GM23338 (cell line): ENCODE results near the gene GRIK4. TPM values are rescaled to one million over a fixed set of nuclear protein-coding genes. Genes with fewer than 3 reads are reported as not detected.

Experiments
- ATAC-seq: fragments of 200-7000 bp; cut with Tn5 transposase; 3 replicates; pipeline ENCODE4 v1.9.1; 2020
- DNase-seq: peaks from one replicate; pipeline ENCODE4 v3.0.0-alpha.2; 2015; ENCODE audit warnings: low spot score
- H2AFZ ChIP-seq: fragments of 200-600 bp; sonication (generic); 2 replicates; pipeline ENCODE4 v1.8.0; 2016; ENCODE audit warnings: antibody characterized with exemption, mild to moderate bottlenecking, moderate library complexity
- H3F3A ChIP-seq: fragments of 200-600 bp; sonication (generic); replicated peaks from 2 replicates; pipeline ENCODE4 v1.8.0; 2017; ENCODE audit warnings: antibody characterized with exemption, mixed run types, low read depth
- H3K27ac ChIP-seq: fragments of 200-600 bp; sonication (generic); 2 replicates; pipeline ENCODE4 v1.6.1; 2016; ENCODE audit warnings: low read depth
- H3K27me3 ChIP-seq: fragments of 200-600 bp; sonication (generic); 2 replicates; pipeline ENCODE4 v1.8.0; 2016; ENCODE audit warnings: mild to moderate bottlenecking, mixed run types, moderate library complexity; ENCODE audit not compliant: insufficient read depth
- H3K36me3 ChIP-seq: fragments of 200-600 bp; sonication (generic); 2 replicates; pipeline ENCODE4 v1.8.0; 2016; ENCODE audit warnings: mild to moderate bottlenecking; ENCODE audit not compliant: insufficient read depth
- H3K4me1 ChIP-seq: fragments of 200-600 bp; sonication (generic); 2 replicates; pipeline ENCODE4 v1.8.0; 2016; ENCODE audit warnings: mild to moderate bottlenecking, moderate library complexity; ENCODE audit not compliant: insufficient read depth
- H3K4me2 ChIP-seq: fragments of 200-600 bp; sonication (generic); 2 replicates; pipeline ENCODE4 v1.7.1; 2017; ENCODE audit warnings: mixed run types
- H3K4me3 ChIP-seq: fragments of 200-600 bp; sonication (generic); 2 replicates; pipeline ENCODE4 v1.6.1; 2016; ENCODE audit warnings: mixed run types
- H3K79me2 ChIP-seq: fragments of 200-600 bp; sonication (generic); replicated peaks from 2 replicates; pipeline ENCODE4 v1.8.0; 2017; ENCODE audit warnings: mild to moderate bottlenecking; ENCODE audit not compliant: insufficient read depth
- H3K9me2 ChIP-seq: fragments of 200-600 bp; sonication (generic); 2 replicates; pipeline ENCODE4 v1.8.0; 2017; ENCODE audit not compliant: insufficient read depth
- H4K20me1 ChIP-seq: fragments of 200-600 bp; sonication (generic); replicated peaks from 2 replicates; pipeline ENCODE4 v1.8.0; 2017; ENCODE audit warnings: mild to moderate bottlenecking; ENCODE audit not compliant: insufficient read depth
- H3K27ac Mint-ChIP-seq: 2 replicates; pipeline ENCODE4 v1.8.0; 2020; ENCODE audit warnings: inconsistent platforms, mild to moderate bottlenecking, moderate library complexity, mixed read lengths
- H3K27me3 Mint-ChIP-seq: 3 replicates; pipeline ENCODE4 v1.8.0; 2022; ENCODE audit warnings: low read depth, mild to moderate bottlenecking, moderate library complexity, mixed read lengths, inconsistent platforms; ENCODE audit not compliant: insufficient read depth, poor library complexity
- H3K36me3 Mint-ChIP-seq: 3 replicates; pipeline ENCODE4 v1.8.0; 2021; ENCODE audit warnings: low read depth, mild to moderate bottlenecking, inconsistent platforms, moderate library complexity, mixed read lengths
- H3K4me1 Mint-ChIP-seq: 3 replicates; pipeline ENCODE4 v1.8.0; 2020; ENCODE audit warnings: mild to moderate bottlenecking, inconsistent platforms, mixed read lengths
- H3K4me3 Mint-ChIP-seq: 3 replicates; pipeline ENCODE4 v1.8.0; 2021; ENCODE audit warnings: moderate library complexity, mild to moderate bottlenecking, inconsistent platforms, mixed read lengths
- H3K9me3 Mint-ChIP-seq: 3 replicates; pipeline ENCODE4 v1.8.0; 2020; ENCODE audit warnings: moderate library complexity, mild to moderate bottlenecking, inconsistent platforms, mixed read lengths
- CREB1 ChIP-seq: fragments of 250-450 bp; sonication (Bioruptor Pico); IDR thresholded peaks from 2 replicates; pipeline ENCODE4 v1.5.0; 2020; ENCODE audit warnings: low read depth, mild to moderate bottlenecking, moderate library complexity
- EZH2 ChIP-seq: fragments of 200-600 bp; sonication (generic); IDR thresholded peaks from one replicate; pipeline ENCODE4 v1.8.0; 2017; ENCODE audit warnings: antibody characterized with exemption, mild to moderate bottlenecking, low read depth; ENCODE audit not compliant: unreplicated experiment
- EZH2phosphoT487 ChIP-seq: fragments of 200-600 bp; sonication (generic); IDR thresholded peaks from one replicate; pipeline ENCODE4 v1.8.1; 2018; ENCODE audit warnings: antibody characterized with exemption; ENCODE audit not compliant: unreplicated experiment
- JUNB ChIP-seq: IDR thresholded peaks from one replicate; pipeline ENCODE4 v1.6.1; 2016; ENCODE audit warnings: antibody characterized with exemption; ENCODE audit not compliant: unreplicated experiment
- NANOG ChIP-seq: IDR thresholded peaks from 2 replicates; pipeline ENCODE4 v1.6.1; 2016; ENCODE audit warnings: antibody characterized with exemption, borderline replicate concordance
- POLR2AphosphoS5 ChIP-seq: IDR thresholded peaks from 2 replicates; pipeline ENCODE4 v1.6.1; 2016; ENCODE audit warnings: antibody characterized with exemption, low read depth
- STAT1 ChIP-seq: IDR thresholded peaks from one replicate; pipeline ENCODE4 v1.6.1; 2016; ENCODE audit warnings: antibody characterized with exemption; ENCODE audit not compliant: unreplicated experiment
- ZNF114 ChIP-seq: fragments of 250-450 bp; sonication (Bioruptor Pico); IDR thresholded peaks from 2 replicates; pipeline ENCODE4 v1.5.0; 2020; ENCODE audit warnings: mild to moderate bottlenecking, moderate library complexity
- ZNF331 ChIP-seq: fragments of 250-450 bp; sonication (Bioruptor Pico); IDR thresholded peaks from 2 replicates; pipeline ENCODE4 v1.5.0; 2020; ENCODE audit warnings: low read depth, mild to moderate bottlenecking, moderate library complexity
- polyA plus RNA-seq: library from polyadenylated mRNA; unstranded; fragments of >200 nt; fragmentation: Nextera tagmentation; extraction: Ambion mirVana; gene quantifications from 2 replicates; pipeline ENCODE4 v1.2.1, GENCODE V29; 2016
- total RNA-seq: library from RNA; depleted of rRNA; stranded (reverse); fragments of >200 nt; shearing (Covaris generic); gene quantifications from 2 replicates; pipeline ENCODE4 v1.2.3, GENCODE V29; 2014
- TF ChIP-seq, protein P1 (sequence below): IDR thresholded peaks from 2 replicates; pipeline ENCODE4 v1.6.1; 2016; ENCODE audit warnings: antibody characterized with exemption
- TF ChIP-seq, protein P2 (sequence below), 2 experiments: fragments of 200-600 bp in 1 of 2; sonication (generic) in 1 of 2; conservative IDR thresholded peaks; 2 replicates each; pipeline versions ENCODE4 v1.5.1 to v1.6.1; 2016 to 2017; ENCODE audit warnings: antibody characterized with exemption in 2 of 2, low read depth in 2 of 2, mild to moderate bottlenecking in 2 of 2, moderate library complexity in 1 of 2
- TF ChIP-seq, protein P3 (sequence below): fragments of 250-450 bp; sonication (Bioruptor Pico); IDR thresholded peaks from 2 replicates; pipeline ENCODE4 v1.5.0; 2020; ENCODE audit warnings: mild to moderate bottlenecking, moderate library complexity

The GRIK4 gene
- total and polyA plus RNA-seq, 2 experiments from 2014 or later: 0.63 to 2.2 TPM

DNA sequence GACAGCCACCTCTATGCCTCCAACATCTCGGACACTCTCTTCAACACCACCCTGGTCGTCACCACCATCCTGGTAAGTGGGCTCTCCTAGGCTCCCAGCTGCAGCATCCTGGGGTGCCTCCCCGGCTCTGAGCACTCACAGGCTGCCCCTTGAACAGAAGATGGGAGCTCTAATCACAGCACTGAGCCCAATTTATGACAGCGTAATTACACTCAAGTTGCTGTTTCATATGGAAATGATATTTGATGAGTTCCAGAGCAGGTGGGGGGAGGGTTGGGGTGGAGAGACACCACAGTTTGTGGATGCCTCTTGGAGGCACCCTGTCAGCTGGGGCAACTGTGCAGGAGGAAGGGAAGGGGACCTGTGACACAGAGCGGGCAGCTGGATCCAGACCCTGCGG lies 387.0 kb downstream of the GRIK4 start:
- ATAC-seq: no peak
- no peaks in the 10 kb centered on the region for H3K9me3 Mint-ChIP-seq
- TF ChIP-seq ZNF114 (CRISPR knock-in tag): no peak
- no peak for TF ChIP-seq STAT1
- TF ChIP-seq ZNF331 (CRISPR knock-in tag): no peak
- TF ChIP-seq EZH2: no peak
- TF ChIP-seq, protein P1, sequence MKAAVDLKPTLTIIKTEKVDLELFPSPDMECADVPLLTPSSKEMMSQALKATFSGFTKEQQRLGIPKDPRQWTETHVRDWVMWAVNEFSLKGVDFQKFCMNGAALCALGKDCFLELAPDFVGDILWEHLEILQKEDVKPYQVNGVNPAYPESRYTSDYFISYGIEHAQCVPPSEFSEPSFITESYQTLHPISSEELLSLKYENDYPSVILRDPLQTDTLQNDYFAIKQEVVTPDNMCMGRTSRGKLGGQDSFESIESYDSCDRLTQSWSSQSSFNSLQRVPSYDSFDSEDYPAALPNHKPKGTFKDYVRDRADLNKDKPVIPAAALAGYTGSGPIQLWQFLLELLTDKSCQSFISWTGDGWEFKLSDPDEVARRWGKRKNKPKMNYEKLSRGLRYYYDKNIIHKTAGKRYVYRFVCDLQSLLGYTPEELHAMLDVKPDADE: no peak
- no peak for TF ChIP-seq JUNB
- TF ChIP-seq, protein P2, sequence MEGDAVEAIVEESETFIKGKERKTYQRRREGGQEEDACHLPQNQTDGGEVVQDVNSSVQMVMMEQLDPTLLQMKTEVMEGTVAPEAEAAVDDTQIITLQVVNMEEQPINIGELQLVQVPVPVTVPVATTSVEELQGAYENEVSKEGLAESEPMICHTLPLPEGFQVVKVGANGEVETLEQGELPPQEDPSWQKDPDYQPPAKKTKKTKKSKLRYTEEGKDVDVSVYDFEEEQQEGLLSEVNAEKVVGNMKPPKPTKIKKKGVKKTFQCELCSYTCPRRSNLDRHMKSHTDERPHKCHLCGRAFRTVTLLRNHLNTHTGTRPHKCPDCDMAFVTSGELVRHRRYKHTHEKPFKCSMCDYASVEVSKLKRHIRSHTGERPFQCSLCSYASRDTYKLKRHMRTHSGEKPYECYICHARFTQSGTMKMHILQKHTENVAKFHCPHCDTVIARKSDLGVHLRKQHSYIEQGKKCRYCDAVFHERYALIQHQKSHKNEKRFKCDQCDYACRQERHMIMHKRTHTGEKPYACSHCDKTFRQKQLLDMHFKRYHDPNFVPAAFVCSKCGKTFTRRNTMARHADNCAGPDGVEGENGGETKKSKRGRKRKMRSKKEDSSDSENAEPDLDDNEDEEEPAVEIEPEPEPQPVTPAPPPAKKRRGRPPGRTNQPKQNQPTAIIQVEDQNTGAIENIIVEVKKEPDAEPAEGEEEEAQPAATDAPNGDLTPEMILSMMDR (conservative IDR thresholded peaks at IDR 0.05; ENCODE audit: low read depth in 2 of 2): no peak
- TF ChIP-seq CREB1 (CRISPR knock-in tag): no peak
- Histone ChIP-seq H3K4me1 (peaks cover 8% of the 10 kb centered on the region; the same call in 1 of the 2 replicates), H3F3A (no peaks in the 10 kb centered on the region), H3K79me2 (no peaks in the 10 kb centered on the region), H3K27ac (no peak overlapping the region), H2AFZ (no peak overlapping the region), H3K4me3 (no peak overlapping the region), H3K9me2 (no peaks in the 10 kb centered on the region), H3K27me3 (no peaks in the 10 kb centered on the region), H4K20me1 (no peaks in the 10 kb centered on the region), H3K36me3 (no peaks in the 10 kb centered on the region), H3K4me2 (no peak overlapping the region)
- H3K27ac Mint-ChIP-seq: no peak overlapping the region
- peaks cover 26% of the 10 kb centered on the region for H3K4me1 Mint-ChIP-seq
- peaks cover 4% of the 10 kb centered on the region for H3K27me3 Mint-ChIP-seq
- H3K4me3 Mint-ChIP-seq: no peak overlapping the region
- DNase-seq: no peak
- H3K36me3 Mint-ChIP-seq: no peaks in the 10 kb centered on the region

DNA sequence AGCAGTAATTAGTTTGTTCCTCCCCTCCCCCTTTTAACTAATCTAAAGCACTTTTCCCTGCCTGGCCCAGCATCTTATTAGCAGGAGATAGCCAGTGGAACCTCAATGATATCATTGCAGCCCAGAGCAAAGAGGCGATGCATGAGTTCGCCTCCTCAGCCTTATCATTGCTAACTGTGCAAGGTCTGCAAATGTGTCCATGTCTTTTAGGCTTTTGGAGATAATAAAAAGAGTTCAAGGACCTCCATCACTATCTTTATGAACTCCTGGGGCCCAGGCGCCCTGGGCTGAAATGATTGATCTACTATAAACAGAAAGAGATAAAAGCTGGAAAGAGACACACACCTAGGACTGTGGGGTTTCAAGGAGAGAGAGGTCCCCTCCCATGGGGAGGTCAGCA lies 388.2 kb downstream of the GRIK4 start:
- Histone ChIP-seq H3K9me2 (no peaks in the 10 kb centered on the region), H3K4me3 (no peak overlapping the region), H3K36me3 (no peaks in the 10 kb centered on the region), H3K27me3 (no peaks in the 10 kb centered on the region), H3K4me2 (no peak overlapping the region), H4K20me1 (no peaks in the 10 kb centered on the region), H2AFZ (no peak overlapping the region), H3K79me2 (no peaks in the 10 kb centered on the region), H3F3A (no peaks in the 10 kb centered on the region), H3K27ac (no peak overlapping the region), H3K4me1 (peaks cover 3% of the 10 kb centered on the region; the same call in 1 of the 2 replicates)
- peaks cover under 1% of the 10 kb centered on the region for H3K27me3 Mint-ChIP-seq
- no peaks in the 10 kb centered on the region for H3K9me3 Mint-ChIP-seq
- no peak overlapping the region for H3K27ac Mint-ChIP-seq
- H3K4me3 Mint-ChIP-seq: no peak overlapping the region
- H3K36me3 Mint-ChIP-seq: no peaks in the 10 kb centered on the region
- ATAC-seq (no peak), DNase-seq (no peak)
- H3K4me1 Mint-ChIP-seq: peaks cover 22% of the 10 kb centered on the region
- TF ChIP-seq CREB1 (CRISPR knock-in tag) (no peak), ZNF331 (CRISPR knock-in tag) (no peak), EZH2phosphoT487 (no peak), POLR2AphosphoS5 (no peak), JUNB (no peak), STAT1 (no peak), EZH2 (no peak), NANOG (no peak)
- TF ChIP-seq, protein P1: no peak
- TF ChIP-seq, protein P3, sequence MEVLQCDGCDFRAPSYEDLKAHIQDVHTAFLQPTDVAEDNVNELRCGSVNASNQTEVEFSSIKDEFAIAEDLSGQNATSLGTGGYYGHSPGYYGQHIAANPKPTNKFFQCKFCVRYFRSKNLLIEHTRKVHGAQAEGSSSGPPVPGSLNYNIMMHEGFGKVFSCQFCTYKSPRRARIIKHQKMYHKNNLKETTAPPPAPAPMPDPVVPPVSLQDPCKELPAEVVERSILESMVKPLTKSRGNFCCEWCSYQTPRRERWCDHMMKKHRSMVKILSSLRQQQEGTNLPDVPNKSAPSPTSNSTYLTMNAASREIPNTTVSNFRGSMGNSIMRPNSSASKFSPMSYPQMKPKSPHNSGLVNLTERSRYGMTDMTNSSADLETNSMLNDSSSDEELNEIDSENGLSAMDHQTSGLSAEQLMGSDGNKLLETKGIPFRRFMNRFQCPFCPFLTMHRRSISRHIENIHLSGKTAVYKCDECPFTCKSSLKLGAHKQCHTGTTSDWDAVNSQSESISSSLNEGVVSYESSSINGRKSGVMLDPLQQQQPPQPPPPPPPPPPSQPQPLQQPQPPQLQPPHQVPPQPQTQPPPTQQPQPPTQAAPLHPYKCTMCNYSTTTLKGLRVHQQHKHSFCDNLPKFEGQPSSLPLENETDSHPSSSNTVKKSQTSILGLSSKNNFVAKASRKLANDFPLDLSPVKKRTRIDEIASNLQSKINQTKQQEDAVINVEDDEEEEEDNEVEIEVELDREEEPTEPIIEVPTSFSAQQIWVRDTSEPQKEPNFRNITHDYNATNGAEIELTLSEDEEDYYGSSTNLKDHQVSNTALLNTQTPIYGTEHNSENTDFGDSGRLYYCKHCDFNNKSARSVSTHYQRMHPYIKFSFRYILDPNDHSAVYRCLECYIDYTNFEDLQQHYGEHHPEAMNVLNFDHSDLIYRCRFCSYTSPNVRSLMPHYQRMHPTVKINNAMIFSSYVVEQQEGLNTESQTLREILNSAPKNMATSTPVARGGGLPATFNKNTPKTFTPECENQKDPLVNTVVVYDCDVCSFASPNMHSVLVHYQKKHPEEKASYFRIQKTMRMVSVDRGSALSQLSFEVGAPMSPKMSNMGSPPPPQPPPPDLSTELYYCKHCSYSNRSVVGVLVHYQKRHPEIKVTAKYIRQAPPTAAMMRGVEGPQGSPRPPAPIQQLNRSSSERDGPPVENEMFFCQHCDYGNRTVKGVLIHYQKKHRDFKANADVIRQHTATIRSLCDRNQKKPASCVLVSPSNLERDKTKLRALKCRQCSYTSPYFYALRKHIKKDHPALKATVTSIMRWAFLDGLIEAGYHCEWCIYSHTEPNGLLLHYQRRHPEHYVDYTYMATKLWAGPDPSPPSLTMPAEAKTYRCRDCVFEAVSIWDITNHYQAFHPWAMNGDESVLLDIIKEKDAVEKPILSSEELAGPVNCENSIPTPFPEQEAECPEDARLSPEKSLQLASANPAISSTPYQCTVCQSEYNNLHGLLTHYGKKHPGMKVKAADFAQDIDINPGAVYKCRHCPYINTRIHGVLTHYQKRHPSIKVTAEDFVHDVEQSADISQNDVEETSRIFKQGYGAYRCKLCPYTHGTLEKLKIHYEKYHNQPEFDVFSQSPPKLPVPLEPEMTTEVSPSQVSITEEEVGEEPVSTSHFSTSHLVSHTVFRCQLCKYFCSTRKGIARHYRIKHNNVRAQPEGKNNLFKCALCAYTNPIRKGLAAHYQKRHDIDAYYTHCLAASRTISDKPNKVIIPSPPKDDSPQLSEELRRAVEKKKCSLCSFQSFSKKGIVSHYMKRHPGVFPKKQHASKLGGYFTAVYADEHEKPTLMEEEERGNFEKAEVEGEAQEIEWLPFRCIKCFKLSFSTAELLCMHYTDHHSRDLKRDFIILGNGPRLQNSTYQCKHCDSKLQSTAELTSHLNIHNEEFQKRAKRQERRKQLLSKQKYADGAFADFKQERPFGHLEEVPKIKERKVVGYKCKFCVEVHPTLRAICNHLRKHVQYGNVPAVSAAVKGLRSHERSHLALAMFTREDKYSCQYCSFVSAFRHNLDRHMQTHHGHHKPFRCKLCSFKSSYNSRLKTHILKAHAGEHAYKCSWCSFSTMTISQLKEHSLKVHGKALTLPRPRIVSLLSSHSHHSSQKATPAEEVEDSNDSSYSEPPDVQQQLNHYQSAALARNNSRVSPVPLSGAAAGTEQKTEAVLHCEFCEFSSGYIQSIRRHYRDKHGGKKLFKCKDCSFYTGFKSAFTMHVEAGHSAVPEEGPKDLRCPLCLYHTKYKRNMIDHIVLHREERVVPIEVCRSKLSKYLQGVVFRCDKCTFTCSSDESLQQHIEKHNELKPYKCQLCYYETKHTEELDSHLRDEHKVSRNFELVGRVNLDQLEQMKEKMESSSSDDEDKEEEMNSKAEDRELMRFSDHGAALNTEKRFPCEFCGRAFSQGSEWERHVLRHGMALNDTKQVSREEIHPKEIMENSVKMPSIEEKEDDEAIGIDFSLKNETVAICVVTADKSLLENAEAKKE (CRISPR knock-in tag): no peak
